Esophagus muscularis mucosa (tissue), 4 donors: ENCODE data around the gene ACSF2. TPM values are rescaled to one million over a fixed set of nuclear protein-coding genes. Genes with fewer than 3 reads are reported as not detected.

Experiments used
- DNase-seq: peaks from one replicate; pipeline ENCODE4 v3.0.0-alpha.2; 2017; ENCODE audit errors: extremely low spot score
- H3K27ac ChIP-seq, 4 donors: fragments of 200-600 bp; sonication (generic); replicated peaks in 1 of 4; 1 replicate in 3 of 4; 2 replicates in 1 of 4; pipeline ENCODE4 v1.5.1; 2016 to 2019; ENCODE audit warnings: mild to moderate bottlenecking in 1 of 4
- H3K27me3 ChIP-seq, 4 donors: fragments of 200-600 bp; sonication (generic); one replicate each; pipeline versions ENCODE4 v1.5.1 to v1.6.0; 2016 to 2019
- H3K36me3 ChIP-seq, 4 donors: fragments of 200-600 bp; sonication (generic); one replicate each; pipeline ENCODE4 v1.5.1; 2016 to 2019
- H3K4me1 ChIP-seq, 4 donors: fragments of 200-600 bp; sonication (generic); one replicate each; pipeline ENCODE4 v1.5.1; 2016 to 2019
- H3K4me3 ChIP-seq, 4 donors: fragments of 200-600 bp; sonication (generic); 1 replicate in 2 of 4; 2 replicates in 2 of 4; pipeline ENCODE4 v1.5.1; 2016 to 2019; ENCODE audit warnings: mild to moderate bottlenecking in 4 of 4, moderate library complexity in 1 of 4
- H3K9me3 ChIP-seq, 4 donors: fragments of 200-600 bp; sonication (generic); 1 replicate in 3 of 4; 2 replicates in 1 of 4; pipeline ENCODE4 v1.5.1; 2016 to 2019
- CTCF ChIP-seq, 3 experiments: fragments of 200-600 bp in 2 of 3; fragments of 450-650 bp in 1 of 3; sonication (generic) in 2 of 3; IDR thresholded peaks; one replicate each; pipeline ENCODE4 v1.5.1; 2017 to 2019; ENCODE audit warnings: antibody characterized with exemption in 3 of 3, mild to moderate bottlenecking in 2 of 3, moderate library complexity in 1 of 3
- EP300 ChIP-seq: sonication (generic); formaldehyde crosslinking; IDR thresholded peaks from one replicate; pipeline ENCODE4 v1.6.1; 2017; ENCODE audit warnings: antibody characterized with exemption
- POLR2A ChIP-seq: fragments of 450-650 bp; IDR thresholded peaks from one replicate; pipeline ENCODE4 v1.6.1; 2017; ENCODE audit warnings: antibody characterized with exemption, moderate library complexity, mild to moderate bottlenecking, low read depth
- POLR2AphosphoS5 ChIP-seq, 2 donors: sonication (generic); formaldehyde crosslinking; IDR thresholded peaks; one replicate each; pipeline ENCODE4 v1.6.1; 2017; ENCODE audit warnings: antibody characterized with exemption in 2 of 2
- WGBS: methylation state at CpG from one replicate; pipeline ENCODE4 v1.1.5; 2018; 5-methylcytosine and 5-hydroxymethylcytosine counted together
- intact Hi-C: fragments of 100-400 bp; cut with DNase I; formaldehyde crosslinking; loops from one replicate; pipeline ENCODE4 v1.15.1; 2023
- total RNA-seq, 4 donors: library from RNA; depleted of rRNA; stranded (reverse); fragments of >200 nt; gene quantifications; one replicate each; pipeline versions ENCODE4 v1.1.0 to v1.2.1, GENCODE V29; 2016

ACSF2 gene
- total RNA-seq, 4 donors from 2014 or later, result 6.0 to 9.6 (median 8.1) TPM

DNA sequence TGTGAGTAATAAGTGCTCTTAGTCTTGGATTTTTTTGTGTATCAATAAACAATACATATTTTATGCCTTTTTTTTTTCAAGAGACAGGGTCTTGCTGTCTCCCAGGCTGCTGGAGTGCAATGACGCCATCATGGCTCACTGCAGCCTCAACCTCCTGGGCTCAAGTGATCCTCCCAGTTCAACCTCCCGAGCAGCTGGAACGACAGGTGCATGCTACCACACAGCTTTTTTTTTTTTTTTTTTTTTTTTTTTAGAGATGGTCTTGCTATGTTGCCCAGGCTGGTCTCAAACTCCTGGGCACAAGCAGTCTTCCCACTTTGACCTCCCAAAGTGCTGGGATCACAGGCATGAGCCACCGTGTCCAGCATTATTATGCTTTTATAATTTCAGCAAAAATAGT, 13.0 kb downstream of the ACSF2 start:
- H3K36me3 ChIP-seq, result peaks cover 0 to 4% (median 0%) of the 10 kb centered on the region in 4 donors
- no peak overlapping the region for H3K27ac ChIP-seq
- no peaks in the 10 kb centered on the region for H3K27me3 ChIP-seq
- H3K4me1 ChIP-seq, result peaks cover 7 to 14% (median 10%) of the 10 kb centered on the region in 4 donors
- intact Hi-C loops, result no loop called here
- WGBS, result 88% methylated on average over 4 of the region's 4 CpGs
- no peak for TF ChIP-seq CTCF (IDR thresholded peaks at IDR 0.05)
- TF ChIP-seq POLR2A, result no peak
- no peak for TF ChIP-seq EP300
- no peak for TF ChIP-seq POLR2AphosphoS5 (IDR thresholded peaks at IDR 0.05)
- no peak for DNase-seq
- no peak overlapping the region for H3K4me3 ChIP-seq
- H3K9me3 ChIP-seq, result no peaks in the 10 kb centered on the region

DNA sequence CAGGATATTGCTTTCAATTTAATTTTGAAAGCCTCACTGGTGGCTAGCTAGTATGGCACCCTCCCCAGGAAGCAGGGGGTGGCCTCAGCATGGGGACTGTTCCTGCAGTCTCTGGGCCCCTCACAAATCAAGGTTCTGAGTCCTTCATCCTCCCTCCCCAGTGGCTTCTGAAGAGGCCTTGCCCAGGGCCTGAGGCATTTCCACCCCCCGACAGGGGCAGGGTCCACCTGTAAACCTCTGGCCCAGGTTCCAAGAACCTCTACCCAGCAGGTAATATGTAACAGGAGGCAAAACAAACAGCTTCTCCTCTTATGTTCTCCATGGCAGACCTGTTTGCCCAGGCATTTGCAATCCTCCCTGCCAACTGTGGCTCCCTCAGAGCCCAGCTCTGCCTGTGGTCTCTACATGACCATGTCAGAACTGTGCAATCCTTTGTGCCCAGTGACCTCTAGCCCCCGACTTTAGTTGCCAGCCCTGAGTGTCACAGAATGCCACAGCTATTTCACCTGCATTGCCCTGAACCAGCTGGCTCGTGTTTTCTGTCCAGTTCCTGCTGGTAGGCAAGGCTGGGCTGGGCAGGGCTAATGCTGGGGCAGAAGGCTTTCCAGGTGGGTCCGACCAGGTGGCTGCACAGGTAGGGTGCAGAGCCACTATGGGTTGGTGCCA, 14.3 kb downstream of the ACSF2 start:
- Histone ChIP-seq H3K4me1 (peaks cover 7 to 14% (median 10%) of the 10 kb centered on the region in 4 donors), H3K27ac (no peak overlapping the region), H3K9me3 (no peaks in the 10 kb centered on the region), H3K4me3 (no peak overlapping the region), H3K36me3 (no peaks in the 10 kb centered on the region), H3K27me3 (no peaks in the 10 kb centered on the region)
- intact Hi-C loops, result no loop called here
- DNase-seq, result no peak
- 94% methylated on average over 3 of the region's 4 CpGs for WGBS
- TF ChIP-seq POLR2A (no peak), EP300 (no peak), POLR2AphosphoS5 (IDR thresholded peaks at IDR 0.05) (no peak), CTCF (IDR thresholded peaks at IDR 0.05) (no peak)

- Histone ChIP-seq H3K27ac (no peak overlapping the region), H3K4me3 (no peak overlapping the region), H3K27me3 (no peaks in the 10 kb centered on the region), H3K9me3 (no peaks in the 10 kb centered on the region), H3K4me1 (peaks cover 7 to 14% (median 10%) of the 10 kb centered on the region in 4 donors), H3K36me3 (no peaks in the 10 kb centered on the region)
- no peak for DNase-seq
- intact Hi-C loops, result no loop called here
- 85% methylated on average over 10 of the region's 10 CpGs for WGBS
- TF ChIP-seq POLR2A, result no peak
- TF ChIP-seq POLR2AphosphoS5 (IDR thresholded peaks at IDR 0.05), result no peak
- TF ChIP-seq CTCF (IDR thresholded peaks at IDR 0.05), result no peak
- TF ChIP-seq EP300, result no peak
Observed at GRCh38 chr17:50440838-50441829, 15.1 kb downstream of the ACSF2 start.

- WGBS, result 32% methylated on average over 3 of the region's 3 CpGs
- H3K4me1 ChIP-seq, result peaks cover 7 to 14% (median 10%) of the 10 kb centered on the region in 4 donors
- H3K4me3 ChIP-seq, result no peak overlapping the region
- no peak overlapping the region for H3K27ac ChIP-seq
- intact Hi-C loops, result no loop called here
- H3K36me3 ChIP-seq, result no peaks in the 10 kb centered on the region
- no peaks in the 10 kb centered on the region for H3K9me3 ChIP-seq
- no peak for DNase-seq
- TF ChIP-seq POLR2AphosphoS5 (IDR thresholded peaks at IDR 0.05) (no peak), EP300 (no peak), POLR2A (no peak), CTCF (IDR thresholded peaks at IDR 0.05) (no peak)
- no peaks in the 10 kb centered on the region for H3K27me3 ChIP-seq
Observed at GRCh38 chr17:50443505-50443974, 17.5 kb downstream of the ACSF2 start.
